ENCODE results near the gene DFFA.
"Not testable (repeated sequence)": the region's sequence is repeated elsewhere in the genome, so short reads cannot be mapped to it uniquely, and the experiment has no call there.

DFFA gene

DNA sequence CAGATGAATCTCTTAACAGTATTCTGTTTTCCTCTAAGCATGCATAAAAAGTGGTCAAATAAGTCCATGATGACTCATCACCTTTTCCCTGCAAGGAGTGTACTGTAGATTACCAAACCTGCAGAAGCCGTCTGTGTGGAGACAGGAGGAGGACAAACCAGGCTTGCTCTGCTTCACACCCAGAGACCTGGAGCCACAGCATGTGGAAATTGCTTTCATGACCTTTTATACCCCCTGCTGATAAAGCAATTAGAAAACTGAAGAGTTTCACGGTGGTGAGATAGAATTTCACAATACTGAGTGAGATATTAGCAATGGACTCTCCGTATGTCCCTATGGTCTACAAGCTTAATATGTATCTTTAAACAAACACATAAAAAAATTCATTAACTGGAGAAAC is 13.1 kb downstream of the DFFA start:
- no peak for DNase-seq

DNA sequence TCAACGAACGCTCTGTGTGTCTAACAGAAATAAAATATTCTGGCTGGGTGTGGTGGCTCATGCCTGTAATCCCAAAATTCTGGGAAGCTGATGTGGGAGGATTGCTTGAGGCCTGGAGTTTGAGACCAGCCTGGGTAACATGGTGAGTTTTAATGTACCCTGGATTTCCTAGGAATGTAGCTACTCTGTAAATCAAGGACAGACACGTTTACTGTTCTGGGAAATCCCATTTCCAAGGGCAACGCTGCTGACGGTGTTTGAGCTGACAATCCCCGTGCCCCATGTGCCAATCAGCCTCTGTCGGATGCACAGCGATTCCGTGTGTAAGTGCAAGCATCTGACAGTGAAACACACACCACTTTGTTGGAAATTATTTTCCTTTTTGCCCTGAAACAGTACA is 14.5 kb downstream of the DFFA start:
- DNase-seq = no peak

DNA sequence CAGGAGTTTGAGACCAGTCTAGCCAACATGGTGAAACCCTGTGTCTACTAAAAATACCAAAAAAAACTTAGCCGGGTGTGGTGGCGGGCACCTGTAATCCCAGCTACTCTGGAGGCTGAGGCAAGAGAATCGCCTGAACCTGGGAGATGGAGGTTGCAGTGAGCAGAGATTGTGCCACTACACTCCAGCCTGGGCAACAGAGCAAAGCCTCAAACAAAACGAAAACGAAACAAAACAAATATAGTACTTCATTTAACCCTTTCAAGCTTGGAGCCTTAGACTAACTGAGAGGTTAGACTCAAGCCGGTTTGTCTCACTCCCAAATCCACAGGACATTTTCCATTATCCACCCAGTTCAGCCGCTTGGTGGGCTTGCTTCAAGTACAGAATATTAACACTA is 14.9 kb downstream of the DFFA start:
- DNase-seq = not testable (repeated sequence)

DNA sequence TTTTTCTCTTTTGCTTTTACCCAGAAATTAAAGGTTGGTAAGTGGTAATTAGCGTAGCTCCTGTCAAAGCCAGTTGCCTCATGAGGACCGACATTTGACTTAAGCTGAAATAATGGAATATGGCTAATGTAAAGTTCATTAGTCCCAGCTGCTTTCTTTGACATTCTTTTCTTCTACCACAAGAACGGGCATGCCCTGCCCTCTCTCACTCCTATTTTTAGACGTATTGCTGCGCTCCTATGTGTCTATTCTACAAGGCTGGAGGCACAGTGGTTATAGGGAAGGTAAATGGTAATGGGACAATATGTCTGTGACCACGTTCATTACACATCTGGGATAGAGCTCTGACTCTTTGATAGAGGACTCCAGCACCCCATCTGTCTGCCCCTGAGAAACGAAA is 15.7 kb downstream of the DFFA start:
- DNase-seq = no peak

DNA sequence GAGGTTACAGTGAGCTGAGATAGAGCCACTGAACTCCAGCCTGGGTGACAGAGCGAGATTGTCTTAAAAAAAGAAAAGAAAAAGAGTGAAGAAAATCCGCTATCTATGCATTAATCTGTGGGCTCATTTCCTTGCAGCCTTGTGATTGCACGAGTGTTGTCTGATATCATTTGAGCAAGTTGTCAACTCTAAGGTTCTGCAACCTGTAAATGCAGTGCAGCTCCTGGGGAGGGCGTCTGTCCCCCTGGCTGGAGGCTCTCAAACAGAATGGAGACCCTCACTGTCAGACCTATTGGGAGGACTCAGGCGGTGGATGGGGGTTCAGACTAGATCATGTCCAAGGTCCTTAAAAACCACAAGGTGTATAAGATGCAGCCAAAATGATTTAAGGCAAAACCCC is 16.3 kb downstream of the DFFA start:
- DNase-seq = no peak

DNA sequence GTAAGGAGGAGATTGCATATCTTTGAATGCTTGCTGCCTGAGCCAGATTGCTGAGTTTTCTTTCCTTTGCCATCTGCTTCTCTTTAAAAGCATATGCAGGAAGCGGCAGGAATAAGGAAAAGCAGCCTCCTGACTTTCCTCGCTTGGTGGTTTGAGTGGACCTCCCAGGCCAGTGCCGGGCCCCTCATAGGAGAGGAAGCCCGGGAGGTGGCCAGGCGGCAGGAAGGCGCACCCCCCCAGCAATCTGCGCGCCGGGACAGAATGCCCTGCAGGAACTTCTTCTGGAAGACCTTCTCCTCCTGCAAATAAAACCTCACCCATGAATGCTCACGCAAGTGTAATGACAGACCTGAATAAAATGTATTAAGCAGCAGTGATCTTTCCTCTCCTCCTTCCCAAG is 21.0 kb downstream of the DFFA start:
- DNase-seq = no peak

DNA sequence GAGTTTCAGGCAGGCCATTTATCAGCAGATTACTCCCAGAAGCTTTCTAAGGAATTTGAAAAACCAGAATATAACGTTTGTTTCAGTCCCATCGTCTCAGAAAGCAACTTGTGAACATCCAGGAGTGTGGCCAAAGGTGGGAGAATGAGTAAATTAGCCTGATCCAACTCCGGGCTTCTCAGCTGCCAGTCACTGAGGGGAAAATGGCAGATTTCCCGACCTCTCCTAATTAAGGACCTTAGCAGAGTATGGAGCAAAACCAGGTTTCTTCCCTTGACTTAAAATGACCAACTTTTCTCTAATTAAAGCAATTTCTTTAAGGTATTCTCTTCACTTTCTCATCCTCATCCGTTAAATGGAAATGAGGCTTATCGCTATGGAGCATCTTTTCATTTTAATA is 21.5 kb downstream of the DFFA start:
- DNase-seq = no peak

DNA sequence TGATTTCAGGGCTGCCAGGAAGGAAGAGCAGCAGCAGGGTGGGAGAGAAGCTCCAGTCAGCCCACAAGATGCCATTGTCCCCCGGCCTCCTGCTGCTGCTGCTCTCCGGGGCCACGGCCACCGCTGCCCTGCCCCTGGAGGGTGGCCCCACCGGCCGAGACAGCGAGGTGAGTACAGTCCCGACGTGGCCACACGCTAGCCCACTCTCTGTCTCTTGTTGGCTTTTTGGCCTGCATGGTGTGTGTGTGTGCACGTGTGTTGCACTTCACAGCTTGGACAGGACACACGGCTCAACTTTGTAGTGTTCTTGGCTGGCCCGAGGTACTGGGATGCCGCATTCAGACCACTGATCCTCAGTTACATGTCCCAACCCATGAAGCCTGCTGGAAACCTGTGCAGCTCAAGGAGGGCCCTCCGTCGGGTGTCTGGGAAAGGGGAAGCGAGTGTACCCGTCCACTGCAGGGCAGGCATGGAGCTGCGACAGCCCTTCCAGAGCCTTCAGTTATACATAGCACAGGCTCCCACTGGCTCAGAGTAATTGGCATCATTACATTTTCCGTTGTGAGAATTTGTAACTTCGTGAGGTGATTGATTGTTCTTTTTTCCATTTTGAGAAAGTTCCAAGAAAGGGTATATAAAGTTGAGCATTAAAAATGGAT is 22.0 kb downstream of the DFFA start:
- no peak for DNase-seq

DNA sequence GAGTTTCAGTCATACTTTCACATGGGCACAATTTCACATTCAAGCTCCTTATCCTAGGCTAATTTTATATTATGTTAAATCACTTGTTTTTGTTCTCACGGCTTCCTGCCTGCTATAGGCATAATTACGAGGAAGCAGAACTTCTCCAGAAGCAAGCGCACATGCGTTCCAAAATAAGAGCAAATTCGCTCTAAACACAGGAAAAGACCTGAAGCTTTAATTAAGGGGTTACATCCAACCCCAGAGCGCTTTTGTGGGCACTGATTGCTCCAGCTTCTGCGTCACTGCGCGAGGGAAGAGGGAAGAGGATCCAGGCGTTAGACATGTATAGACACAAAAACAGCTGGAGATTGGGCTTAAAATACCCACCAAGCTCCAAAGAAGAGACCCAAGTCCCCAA is 22.6 kb downstream of the DFFA start, which contains the start of gene CORT:
Gene CORT, plus strand, starts transcription at position 281 of the 400 bp plus-strand sequence. CDS start 193 bp downstream, outside the sequence.
- no peak for DNase-seq

DNA sequence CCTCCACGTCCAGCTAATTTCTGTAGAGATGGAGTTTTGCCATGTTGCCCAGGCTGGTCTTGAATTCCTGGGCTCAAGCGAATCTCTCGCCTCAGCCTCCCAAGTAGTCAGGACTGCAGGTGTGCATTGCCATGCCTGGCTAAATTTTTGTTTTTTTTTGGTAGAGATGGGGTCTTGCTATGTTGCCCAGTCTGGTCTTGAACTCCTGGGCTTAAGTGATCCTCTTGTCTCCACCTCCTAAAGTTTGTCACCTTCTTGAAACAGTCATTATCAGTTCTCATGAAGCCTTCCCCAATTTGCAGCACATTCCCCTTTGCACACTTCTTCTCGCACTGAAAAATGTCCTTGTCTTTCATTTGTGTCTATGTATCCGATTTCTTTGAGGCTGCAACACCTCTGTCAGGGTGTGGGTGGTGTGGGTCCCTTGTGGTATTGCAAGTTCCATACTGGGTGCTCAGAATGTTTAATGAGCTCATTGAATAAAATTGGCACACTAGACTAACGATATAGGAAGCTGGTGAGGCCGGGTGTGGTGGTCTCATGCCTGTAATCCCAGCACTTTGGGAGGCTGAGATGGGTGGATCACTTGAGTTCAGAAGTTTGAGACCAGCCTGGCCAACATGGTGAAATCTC is 25.4 kb downstream of the DFFA start:
- DNase-seq = no peak

DNA sequence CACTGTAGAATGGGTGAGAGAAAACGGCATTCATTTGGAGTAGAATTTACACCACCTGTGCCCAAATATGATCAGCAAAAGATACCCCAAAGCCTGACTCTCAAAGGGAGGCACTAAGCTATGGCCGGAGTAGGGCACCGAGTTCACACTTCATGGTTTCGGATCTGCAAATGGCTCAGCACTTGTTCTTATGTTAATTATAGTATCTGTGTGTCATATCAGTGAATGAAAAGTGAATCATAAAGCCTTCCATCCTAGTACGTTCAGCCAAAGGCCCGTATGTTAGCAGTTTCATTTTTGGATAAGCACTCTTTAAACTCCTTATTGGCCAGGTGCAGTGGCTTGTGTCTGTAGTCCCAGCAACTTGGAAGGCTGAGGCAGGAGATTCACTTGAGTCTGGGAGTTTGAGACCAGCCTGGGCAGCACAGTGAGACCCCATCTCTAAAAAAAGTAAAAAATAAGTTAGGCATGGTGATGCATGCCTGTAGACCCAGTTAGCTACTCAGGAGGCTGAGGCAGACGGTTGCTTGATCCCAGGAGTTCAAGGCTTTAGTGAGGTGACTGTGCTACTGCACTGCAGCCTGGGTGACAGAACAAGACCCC is 27.4 kb downstream of the DFFA start:
- DNase-seq = peak in 1 of 5 donors; percentile 12

DNA sequence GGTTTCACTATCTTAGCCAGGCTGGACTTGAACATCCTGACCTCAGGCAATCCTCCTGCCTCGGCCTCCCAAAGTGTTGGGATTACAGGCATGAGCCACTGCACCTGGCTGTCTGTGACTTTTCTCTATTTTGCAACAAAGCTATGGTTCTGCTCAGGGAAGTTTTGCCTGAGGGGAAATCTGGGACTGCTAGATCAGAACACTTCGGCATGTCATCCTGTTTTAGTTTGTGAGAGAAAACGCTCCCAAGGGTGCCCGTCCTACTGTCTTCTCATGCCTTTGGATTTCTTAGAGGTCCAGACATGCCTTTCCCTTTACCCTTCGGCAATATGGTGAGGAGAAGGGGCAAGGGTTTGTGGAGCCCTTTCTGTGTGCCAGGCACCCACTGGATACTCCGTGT is 28.1 kb downstream of the DFFA start:
- no peak for DNase-seq

DNA sequence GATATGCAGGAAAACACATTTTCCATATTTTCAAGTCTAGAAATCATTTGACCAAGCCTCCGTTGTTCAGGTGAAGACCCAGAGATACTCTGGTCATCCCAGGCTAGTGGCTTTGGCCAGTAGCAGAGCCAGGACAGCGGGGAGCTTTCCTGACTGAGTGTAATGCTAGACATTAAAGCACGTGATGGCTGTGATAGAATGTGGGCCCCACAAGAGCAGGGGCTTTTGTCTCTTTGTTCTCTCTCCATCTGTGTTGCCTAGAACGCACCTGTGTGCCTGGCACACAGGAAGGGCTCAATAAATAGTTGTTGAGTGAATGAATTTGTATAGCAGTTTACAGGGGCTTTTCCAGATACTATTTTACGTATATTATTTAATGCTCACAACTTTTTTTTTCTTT is 31.5 kb downstream of the DFFA start:
- no peak for DNase-seq

DNA sequence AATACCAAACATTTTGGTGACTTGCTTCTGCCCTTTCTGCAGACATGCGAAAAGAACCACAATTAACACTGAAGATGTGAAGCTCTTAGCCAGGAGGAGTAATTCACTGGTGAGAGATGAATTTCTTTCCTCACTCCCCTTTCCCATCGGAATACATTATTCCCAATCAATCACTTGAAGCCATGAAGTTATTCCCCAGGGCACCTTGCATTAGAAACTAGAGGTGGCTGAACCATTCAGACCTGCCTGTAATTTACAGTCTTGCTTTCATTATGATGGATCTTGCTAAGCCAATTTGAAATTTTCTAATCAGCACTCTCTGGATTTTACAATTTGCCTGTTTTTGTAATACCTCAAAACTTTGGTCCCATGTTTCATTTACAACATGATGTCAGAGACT is 32.0 kb downstream of the DFFA start:
- no peak for DNase-seq

DNA sequence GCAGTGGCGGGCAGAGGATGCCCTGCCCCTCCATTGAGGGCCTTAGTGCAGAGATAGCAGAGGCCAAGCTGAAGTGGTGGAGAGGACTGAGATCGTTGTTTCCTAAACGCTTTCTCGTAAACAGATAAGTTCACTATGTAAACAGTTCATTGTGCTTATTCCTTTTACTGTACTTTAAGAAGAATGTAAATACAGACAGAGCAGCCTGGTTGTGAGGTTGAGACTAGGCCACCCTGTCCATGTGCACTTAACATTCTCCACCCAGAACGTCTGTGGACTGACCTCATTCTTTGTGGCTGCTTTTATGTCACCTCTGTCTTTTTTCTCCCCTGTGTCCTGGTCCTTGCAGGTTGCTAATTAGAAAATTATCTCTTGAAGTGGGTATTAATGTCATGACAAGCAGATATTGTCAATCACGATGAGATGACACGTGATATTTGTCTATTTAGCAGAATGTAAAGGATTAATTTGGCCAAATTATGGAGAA is 33.6 kb downstream of the DFFA start:
- no peak for DNase-seq

DNA sequence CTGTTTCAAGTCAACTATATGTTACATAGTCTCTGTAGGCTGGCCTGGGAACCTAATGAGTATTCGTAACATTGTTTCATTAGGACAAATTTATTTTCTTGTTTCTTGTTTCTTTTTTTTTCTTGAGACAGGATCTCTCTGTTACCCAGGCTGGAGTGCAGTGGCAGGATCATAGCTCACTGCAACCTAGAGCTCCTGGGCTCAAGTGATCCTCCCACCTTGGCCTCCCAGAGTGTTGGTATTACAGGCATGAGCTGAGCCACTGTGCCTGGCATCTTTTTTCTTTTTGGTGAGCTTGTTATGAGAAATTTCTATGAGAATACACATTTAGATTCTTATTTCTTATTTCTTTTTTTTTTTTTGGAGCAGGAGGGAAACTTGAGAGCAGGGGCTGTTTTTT is 35.3 kb downstream of the DFFA start:
- no peak for DNase-seq

DNA sequence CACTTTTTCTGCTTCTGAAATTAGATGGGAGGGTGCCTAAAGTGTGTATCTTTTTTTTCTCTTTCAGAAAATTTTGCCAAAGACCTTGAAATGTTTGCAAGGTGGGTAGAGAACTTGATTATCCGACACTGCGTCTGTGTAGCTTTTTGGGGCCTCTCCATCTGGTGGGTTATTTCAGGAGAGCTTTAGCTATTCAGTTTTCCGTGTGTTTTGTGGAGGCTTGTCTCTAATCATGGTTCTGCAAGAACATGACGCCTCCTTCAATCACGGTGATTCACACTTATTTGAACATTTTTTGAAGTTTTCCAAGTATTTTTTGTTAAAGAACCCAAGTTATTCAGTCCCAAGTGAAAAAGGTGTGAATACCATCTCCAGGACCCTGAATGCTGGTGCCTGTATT is 37.7 kb downstream of the DFFA start:
- DNase-seq = no peak

DNA sequence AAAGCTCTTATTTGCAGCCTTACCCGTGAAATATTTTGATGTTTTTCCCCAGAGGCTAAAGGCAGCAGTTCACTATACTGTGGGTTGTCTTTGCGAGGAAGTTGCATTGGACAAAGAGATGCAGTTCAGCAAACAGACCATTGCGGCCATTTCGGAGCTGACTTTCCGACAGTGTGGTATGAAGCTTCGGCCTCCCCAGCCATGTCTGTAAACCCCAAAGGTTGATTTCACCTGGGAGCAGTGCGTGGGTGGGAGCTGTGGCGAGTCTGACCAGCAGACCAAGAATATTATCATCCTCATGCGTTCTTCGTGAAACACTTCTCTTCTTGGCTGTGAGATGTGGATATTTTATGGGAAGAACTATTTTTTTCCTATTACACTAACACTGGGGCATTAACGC is 38.5 kb downstream of the DFFA start:
- DNase-seq = no peak

DNA sequence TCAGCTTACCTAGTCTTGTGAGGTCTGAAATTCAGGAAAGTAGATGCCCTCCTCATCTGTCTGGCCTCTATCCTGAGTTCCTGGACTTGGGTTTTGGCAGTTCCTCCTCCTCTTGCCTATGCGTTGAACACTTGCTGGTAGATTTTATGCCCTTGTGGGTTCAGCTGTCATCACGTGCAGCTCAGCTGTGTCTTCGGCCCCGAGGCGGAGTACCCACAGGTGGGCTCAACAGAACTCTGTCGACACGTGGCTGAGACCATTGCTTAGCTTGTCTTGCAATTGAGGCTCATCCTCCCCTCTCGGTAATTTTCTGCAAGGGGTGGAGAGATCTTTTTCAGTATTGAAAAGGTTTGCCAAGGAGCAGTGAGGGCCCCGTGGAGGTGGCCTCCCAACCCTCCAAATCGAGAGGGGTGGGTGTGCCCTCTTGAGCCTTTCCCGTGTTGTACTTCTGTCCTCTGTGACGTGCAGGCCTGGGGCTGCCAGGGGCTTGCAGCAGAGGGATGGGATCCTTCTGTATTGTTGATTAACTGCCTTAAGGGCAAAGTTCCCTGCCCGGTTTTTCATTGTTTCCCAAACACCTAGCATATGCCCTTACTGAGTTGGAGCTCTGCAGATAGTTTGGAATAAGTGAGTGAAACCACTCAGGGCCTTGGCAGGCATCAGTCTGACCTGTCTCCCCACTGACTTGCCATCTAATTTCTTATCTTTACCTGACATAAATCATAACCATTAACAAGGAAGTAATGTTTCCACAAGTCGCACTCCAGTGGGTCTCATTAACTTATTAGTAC is 39.2 kb downstream of the DFFA start:
- DNase-seq = no peak

DNA sequence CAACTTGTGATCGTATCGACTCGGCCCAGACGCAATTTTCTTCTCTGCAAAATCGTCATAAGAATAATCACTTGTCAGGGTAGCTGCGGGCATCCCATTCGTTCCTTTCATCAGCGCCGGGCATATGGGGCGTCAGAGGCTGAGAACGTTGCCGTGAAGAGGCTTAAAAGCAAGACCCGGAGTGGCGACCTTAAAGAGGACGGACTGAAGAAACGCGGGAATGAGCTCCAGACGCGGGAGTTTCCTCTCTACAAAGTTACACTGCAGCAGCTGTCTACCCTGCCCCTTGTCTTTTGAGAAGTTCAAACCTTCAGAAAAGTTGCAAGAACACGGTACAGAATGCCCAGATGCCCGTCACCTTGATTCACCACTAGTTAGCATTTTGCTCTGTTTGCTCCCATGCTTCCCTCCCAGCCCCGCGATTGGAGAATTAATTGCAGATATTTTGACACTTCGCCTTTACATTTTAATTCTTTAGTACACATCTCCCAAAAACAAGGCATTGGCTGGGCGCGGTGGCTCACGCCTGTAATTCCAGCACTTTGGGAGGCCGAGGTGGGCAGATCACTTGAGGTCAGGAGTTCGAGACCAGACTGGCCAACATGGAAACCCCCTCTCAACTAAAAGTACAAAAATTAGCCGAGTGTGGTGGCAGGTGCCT is 41.1 kb downstream of the DFFA start:
- DNase-seq = peak in 3 of 5 donors; percentile 3 to 20 (median 15)

DNA sequence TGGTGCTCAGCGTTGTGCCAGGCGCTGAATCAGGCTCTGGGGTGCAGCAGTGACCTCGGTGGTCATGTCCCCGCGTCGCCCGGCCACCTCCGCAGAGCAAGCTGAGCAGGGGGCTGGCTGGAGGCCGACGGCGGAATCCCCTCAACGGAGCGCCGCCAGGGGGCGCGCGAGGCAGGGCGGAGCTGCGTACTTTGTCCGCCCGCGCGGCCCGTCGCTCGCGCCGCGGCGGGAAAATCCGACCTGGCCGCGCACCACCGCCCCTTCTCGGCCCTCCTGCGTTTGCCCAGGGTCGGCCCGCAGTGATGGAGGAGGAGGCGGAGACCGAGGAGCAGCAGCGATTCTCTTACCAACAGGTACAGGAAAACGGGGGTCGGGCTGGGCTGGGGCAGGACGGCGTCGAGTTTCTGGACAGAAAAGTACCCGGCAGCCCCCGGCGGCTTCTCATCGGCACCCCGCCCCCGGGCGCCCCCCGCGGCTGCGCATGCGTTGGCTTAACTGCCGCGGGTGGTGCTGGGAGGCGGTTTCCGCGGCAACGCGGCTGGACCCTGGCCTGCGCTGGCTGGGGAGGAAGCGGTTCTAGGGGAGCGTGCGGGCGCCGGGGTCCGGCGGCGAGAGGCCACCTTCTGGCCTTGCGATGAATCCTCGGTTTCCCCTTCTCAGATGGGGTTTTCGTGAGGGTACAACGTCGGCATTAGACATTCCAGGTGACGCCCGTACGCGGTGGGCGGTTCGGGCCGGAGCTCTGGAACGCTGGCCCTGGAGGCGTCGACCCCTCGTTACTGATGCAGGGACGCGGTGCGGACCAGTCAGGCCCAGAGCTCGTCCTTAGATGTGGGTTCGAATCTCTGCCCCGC is 41.9 kb downstream of the DFFA start, which contains the start of gene CENPS:
Gene CENPS, plus strand, starts transcription at position 218 of the 854 bp plus-strand sequence. Its CDS starts 85 bp downstream, at position 303.
- peak; percentile 79 to 91 (median 84) for DNase-seq

DNA sequence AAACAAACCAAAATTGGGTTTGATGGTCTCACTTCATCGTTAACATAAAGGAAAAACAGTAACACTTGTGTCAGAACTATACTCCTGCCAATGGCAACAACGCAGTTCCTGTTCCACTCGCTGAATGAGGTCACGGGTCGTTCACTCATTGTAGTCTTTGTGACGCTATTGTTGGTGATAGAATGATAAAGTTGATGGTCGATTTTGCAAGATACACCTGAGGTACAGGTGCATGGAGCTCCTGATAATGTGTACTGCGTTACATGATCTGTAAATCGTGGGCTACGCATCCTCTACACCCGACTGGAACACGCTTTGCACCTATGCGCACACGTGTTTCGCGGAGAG is 42.5 kb downstream of the DFFA start:
- peak in 2 of 5 donors; percentile 7 to 12 for DNase-seq
